Ishikawa (cell line): Measurements from ENCODE around the gene CX3CR1.

ENCODE experiments used
- CEBPB ChIP-seq: IDR thresholded peaks from 2 replicates; pipeline ENCODE4 v1.6.1; 2012
- CREB1 ChIP-seq: IDR thresholded peaks from 2 replicates; pipeline ENCODE4 v1.6.1; 2012; ENCODE audit warnings: low read depth
- EGR1 ChIP-seq: IDR thresholded peaks from 2 replicates; pipeline ENCODE4 v1.6.1; 2012
- EP300 ChIP-seq: IDR thresholded peaks from 2 replicates; pipeline ENCODE4 v1.6.1; 2012; ENCODE audit warnings: borderline replicate concordance
- FOXM1 ChIP-seq: IDR thresholded peaks from 2 replicates; pipeline ENCODE4 v1.6.1; 2012; ENCODE audit warnings: low read depth, borderline replicate concordance
- RAD21 ChIP-seq: IDR thresholded peaks from 2 replicates; pipeline ENCODE4 v1.6.1; 2012; ENCODE audit warnings: low read depth
- TAF1 ChIP-seq: IDR thresholded peaks from 2 replicates; pipeline ENCODE4 v1.6.1; 2012; ENCODE audit warnings: low read depth, mild to moderate bottlenecking
- TCF12 ChIP-seq: IDR thresholded peaks from 2 replicates; pipeline ENCODE4 v1.6.1; 2012; ENCODE audit warnings: low read depth
- YY1 ChIP-seq: IDR thresholded peaks from 2 replicates; pipeline ENCODE4 v1.6.1; 2012; ENCODE audit warnings: low read depth
- ZBTB7A ChIP-seq: IDR thresholded peaks from 2 replicates; pipeline ENCODE4 v1.6.1; 2012; ENCODE audit warnings: low read depth
- TF ChIP-seq, protein P1 (sequence below): IDR thresholded peaks from 2 replicates; pipeline ENCODE4 v1.6.1; 2012; ENCODE audit warnings: low read depth, mild to moderate bottlenecking
- TF ChIP-seq, protein P2 (sequence below): IDR thresholded peaks from 2 replicates; pipeline ENCODE4 v1.6.1; 2012
- TF ChIP-seq, protein P3 (sequence below): IDR thresholded peaks from 2 replicates; pipeline ENCODE4 v1.6.1; 2012

DNA sequence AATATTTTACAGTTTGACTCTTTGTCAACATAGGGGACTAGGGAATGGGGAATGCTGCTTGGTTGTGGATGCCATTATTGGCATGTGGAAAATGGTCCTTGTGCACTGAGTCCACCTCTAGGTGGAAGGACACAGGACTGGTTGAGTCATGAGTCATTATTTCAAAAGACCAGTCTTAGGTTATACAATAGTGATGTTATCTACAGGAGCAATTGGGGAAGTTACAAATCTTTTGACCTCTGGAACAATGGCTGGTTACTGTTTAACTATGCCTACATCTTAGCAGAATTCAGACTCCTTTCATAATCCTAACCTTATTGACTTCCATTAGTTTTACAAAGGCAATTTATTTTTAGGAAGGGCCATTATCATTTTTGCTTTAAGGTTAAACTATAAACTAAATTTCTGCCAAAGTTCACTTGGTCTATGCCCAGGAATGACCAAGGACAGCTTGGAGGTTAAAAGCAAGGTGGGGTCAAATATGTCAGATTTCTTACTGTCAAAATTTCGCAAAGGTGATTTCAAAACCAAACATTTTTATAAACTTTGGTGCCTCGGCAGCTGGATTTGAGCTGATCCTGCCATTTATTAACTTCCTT is 37.8 kb upstream of the CX3CR1 start:
- TF ChIP-seq TAF1 (no peak), EGR1 (no peak), EP300 (no peak), TCF12 (no peak), RAD21 (no peak), CEBPB (no peak), CREB1 (no peak), ZBTB7A (no peak), FOXM1 (no peak), YY1 (no peak)
- TF ChIP-seq, protein P1, sequence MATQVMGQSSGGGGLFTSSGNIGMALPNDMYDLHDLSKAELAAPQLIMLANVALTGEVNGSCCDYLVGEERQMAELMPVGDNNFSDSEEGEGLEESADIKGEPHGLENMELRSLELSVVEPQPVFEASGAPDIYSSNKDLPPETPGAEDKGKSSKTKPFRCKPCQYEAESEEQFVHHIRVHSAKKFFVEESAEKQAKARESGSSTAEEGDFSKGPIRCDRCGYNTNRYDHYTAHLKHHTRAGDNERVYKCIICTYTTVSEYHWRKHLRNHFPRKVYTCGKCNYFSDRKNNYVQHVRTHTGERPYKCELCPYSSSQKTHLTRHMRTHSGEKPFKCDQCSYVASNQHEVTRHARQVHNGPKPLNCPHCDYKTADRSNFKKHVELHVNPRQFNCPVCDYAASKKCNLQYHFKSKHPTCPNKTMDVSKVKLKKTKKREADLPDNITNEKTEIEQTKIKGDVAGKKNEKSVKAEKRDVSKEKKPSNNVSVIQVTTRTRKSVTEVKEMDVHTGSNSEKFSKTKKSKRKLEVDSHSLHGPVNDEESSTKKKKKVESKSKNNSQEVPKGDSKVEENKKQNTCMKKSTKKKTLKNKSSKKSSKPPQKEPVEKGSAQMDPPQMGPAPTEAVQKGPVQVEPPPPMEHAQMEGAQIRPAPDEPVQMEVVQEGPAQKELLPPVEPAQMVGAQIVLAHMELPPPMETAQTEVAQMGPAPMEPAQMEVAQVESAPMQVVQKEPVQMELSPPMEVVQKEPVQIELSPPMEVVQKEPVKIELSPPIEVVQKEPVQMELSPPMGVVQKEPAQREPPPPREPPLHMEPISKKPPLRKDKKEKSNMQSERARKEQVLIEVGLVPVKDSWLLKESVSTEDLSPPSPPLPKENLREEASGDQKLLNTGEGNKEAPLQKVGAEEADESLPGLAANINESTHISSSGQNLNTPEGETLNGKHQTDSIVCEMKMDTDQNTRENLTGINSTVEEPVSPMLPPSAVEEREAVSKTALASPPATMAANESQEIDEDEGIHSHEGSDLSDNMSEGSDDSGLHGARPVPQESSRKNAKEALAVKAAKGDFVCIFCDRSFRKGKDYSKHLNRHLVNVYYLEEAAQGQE = no peak
- TF ChIP-seq, protein P2, sequence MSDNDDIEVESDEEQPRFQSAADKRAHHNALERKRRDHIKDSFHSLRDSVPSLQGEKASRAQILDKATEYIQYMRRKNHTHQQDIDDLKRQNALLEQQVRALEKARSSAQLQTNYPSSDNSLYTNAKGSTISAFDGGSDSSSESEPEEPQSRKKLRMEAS = no peak
- TF ChIP-seq, protein P3, sequence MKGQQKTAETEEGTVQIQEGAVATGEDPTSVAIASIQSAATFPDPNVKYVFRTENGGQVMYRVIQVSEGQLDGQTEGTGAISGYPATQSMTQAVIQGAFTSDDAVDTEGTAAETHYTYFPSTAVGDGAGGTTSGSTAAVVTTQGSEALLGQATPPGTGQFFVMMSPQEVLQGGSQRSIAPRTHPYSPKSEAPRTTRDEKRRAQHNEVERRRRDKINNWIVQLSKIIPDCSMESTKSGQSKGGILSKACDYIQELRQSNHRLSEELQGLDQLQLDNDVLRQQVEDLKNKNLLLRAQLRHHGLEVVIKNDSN = no peak
